ENCODE data around the gene KCNIP3. TPM values are rescaled to one million over a fixed set of nuclear protein-coding genes. Genes with fewer than 3 reads are reported as not detected.

Gene KCNIP3
- total and polyA plus RNA-seq, 9 of the 15 experiments (the other 6 are each of a cell fraction or from before 2014, with no cell fraction given), result 0.04 TPM; not detected in 8

GRCh38 chr2:95295376-95295775 lies 1.8 kb upstream of the KCNIP3 start:
- no peaks in the 10 kb centered on the region; a peak in 1 of 5 replicates for H3K4me1 ChIP-seq (replicated peaks in 1 of 2; ENCODE audit: control insufficient read depth in 2 of 2, insufficient read depth in 2 of 2, low read length in 2 of 2)
- H3K27ac ChIP-seq (ENCODE audit: extremely low read depth, low read depth, low read length), result no peak overlapping the region
- H3K9me1 ChIP-seq (ENCODE audit: control insufficient read depth, insufficient read depth, low read length), result no peaks in the 10 kb centered on the region
- intact Hi-C loops (cut with micrococcal nuclease), result no loop called here
- TF ChIP-seq HDGF (IDR thresholded peaks at IDR 0.05), result no peak
- CTCF ChIA-PET (ENCODE audit: low intra/inter-chr PET ratio), result no interaction called here
- H3K9ac ChIP-seq (ENCODE audit: insufficient read depth in 1 of 2, low read depth in 2 of 2, low read length in 2 of 2), result no peak overlapping the region
- H3K4me3 ChIP-seq, result no peak overlapping the region
- H3K27me3 ChIP-seq (ENCODE audit: control insufficient read depth in 2 of 2, insufficient read depth in 2 of 2, low read length in 2 of 2), result peaks cover 3 to 48% of the 10 kb centered on the region in 2 experiments; a peak in 3 of 5 replicates
- H4K20me1 ChIP-seq (replicated peaks; ENCODE audit: control insufficient read depth, insufficient read depth, low read length), result no peaks in the 10 kb centered on the region
- H3K4me2 ChIP-seq (ENCODE audit: insufficient read depth, low read length), result no peak overlapping the region
- POLR2A ChIA-PET, result no interaction called here
- in situ Hi-C loops (cut with MboI), result no loop called here
- 2% methylated on average over 6 of the region's 6 CpGs for WGBS (ENCODE audit: insufficient coverage, low coverage, missing lambda C conversion rate)
- FAIRE-seq (no peak), ATAC-seq (no peak), DNase-seq (ENCODE audit: extremely low read depth in 1 of 4, low spot score in 3 of 4) (no peak)
- H3K79me2 ChIP-seq (ENCODE audit: control insufficient read depth, insufficient read depth, low read length), result no peaks in the 10 kb centered on the region
- no TSS peak for BruUV-seq (replicated peaks)
- H3K36me3 ChIP-seq (ENCODE audit: control insufficient read depth, insufficient read depth, low read length), result no peaks in the 10 kb centered on the region
- H3K9me3 ChIP-seq (replicated peaks; ENCODE audit: control insufficient read depth, insufficient read depth, low read depth, low read length), result no peaks in the 10 kb centered on the region
- no peak overlapping the region for H2AFZ ChIP-seq (ENCODE audit: low read depth, low read length)

GRCh38 chr2:95296011-95296410 lies 1.1 kb upstream of the KCNIP3 start:
- no peaks in the 10 kb centered on the region; a peak in 1 of 5 replicates for H3K4me1 ChIP-seq (replicated peaks in 1 of 2; ENCODE audit: control insufficient read depth in 2 of 2, insufficient read depth in 2 of 2, low read length in 2 of 2)
- ATAC-seq (no peak), FAIRE-seq (no peak), DNase-seq (ENCODE audit: extremely low read depth in 1 of 4, low spot score in 3 of 4) (no peak)
- in situ Hi-C loops (cut with MboI), result no loop called here
- H3K9me3 ChIP-seq (replicated peaks; ENCODE audit: control insufficient read depth, insufficient read depth, low read depth, low read length), result no peaks in the 10 kb centered on the region
- H3K9me1 ChIP-seq (ENCODE audit: control insufficient read depth, insufficient read depth, low read length), result no peaks in the 10 kb centered on the region
- POLR2A ChIA-PET, result no interaction called here
- no peak overlapping the region for H3K27ac ChIP-seq (ENCODE audit: extremely low read depth, low read depth, low read length)
- no peak overlapping the region for H3K4me2 ChIP-seq (ENCODE audit: insufficient read depth, low read length)
- H4K20me1 ChIP-seq (replicated peaks; ENCODE audit: control insufficient read depth, insufficient read depth, low read length), result no peaks in the 10 kb centered on the region
- H3K9ac ChIP-seq (ENCODE audit: insufficient read depth in 1 of 2, low read depth in 2 of 2, low read length in 2 of 2), result no peak overlapping the region
- intact Hi-C loops (cut with micrococcal nuclease), result no loop called here
- CTCF ChIA-PET (ENCODE audit: low intra/inter-chr PET ratio), result no interaction called here
- BruUV-seq (replicated peaks), result no TSS peak
- peaks cover 3 to 54% of the 10 kb centered on the region in 2 experiments; a peak in 3 of 5 replicates for H3K27me3 ChIP-seq (ENCODE audit: control insufficient read depth in 2 of 2, insufficient read depth in 2 of 2, low read length in 2 of 2)
- no peak overlapping the region for H2AFZ ChIP-seq (ENCODE audit: low read depth, low read length)
- WGBS (ENCODE audit: insufficient coverage, low coverage, missing lambda C conversion rate), result 0% methylated on average over 5 of the region's 5 CpGs
- H3K4me3 ChIP-seq, result no peak overlapping the region
- H3K36me3 ChIP-seq (ENCODE audit: control insufficient read depth, insufficient read depth, low read length), result no peaks in the 10 kb centered on the region
- H3K79me2 ChIP-seq (ENCODE audit: control insufficient read depth, insufficient read depth, low read length), result no peaks in the 10 kb centered on the region
- no peak for TF ChIP-seq CBX1 (IDR thresholded peaks at IDR 0.05; ENCODE audit: low read depth)
- TF ChIP-seq, protein P1, sequence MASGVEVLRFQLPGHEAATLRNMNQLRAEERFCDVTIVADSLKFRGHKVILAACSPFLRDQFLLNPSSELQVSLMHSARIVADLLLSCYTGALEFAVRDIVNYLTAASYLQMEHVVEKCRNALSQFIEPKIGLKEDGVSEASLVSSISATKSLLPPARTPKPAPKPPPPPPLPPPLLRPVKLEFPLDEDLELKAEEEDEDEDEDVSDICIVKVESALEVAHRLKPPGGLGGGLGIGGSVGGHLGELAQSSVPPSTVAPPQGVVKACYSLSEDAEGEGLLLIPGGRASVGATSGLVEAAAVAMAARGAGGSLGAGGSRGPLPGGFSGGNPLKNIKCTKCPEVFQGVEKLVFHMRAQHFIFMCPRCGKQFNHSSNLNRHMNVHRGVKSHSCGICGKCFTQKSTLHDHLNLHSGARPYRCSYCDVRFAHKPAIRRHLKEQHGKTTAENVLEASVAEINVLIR (CRISPR knock-in tag; IDR thresholded peaks at IDR 0.05), result no peak
- no peak for TF ChIP-seq NCOA4 (IDR thresholded peaks at IDR 0.05; ENCODE audit: partially characterized antibody)
- TF ChIP-seq ZNF639 (CRISPR knock-in tag; conservative IDR thresholded peaks at IDR 0.05 in 1 of 2, IDR thresholded peaks at IDR 0.05 in 1 of 2), result no peak
- no peak for TF ChIP-seq CEBPG (CRISPR knock-in tag; IDR thresholded peaks at IDR 0.05)
- TF ChIP-seq CEBPG (tag; conservative IDR thresholded peaks at IDR 0.05 in 1 of 2, IDR thresholded peaks at IDR 0.05 in 1 of 2), result no peak
- TF ChIP-seq, protein P2, sequence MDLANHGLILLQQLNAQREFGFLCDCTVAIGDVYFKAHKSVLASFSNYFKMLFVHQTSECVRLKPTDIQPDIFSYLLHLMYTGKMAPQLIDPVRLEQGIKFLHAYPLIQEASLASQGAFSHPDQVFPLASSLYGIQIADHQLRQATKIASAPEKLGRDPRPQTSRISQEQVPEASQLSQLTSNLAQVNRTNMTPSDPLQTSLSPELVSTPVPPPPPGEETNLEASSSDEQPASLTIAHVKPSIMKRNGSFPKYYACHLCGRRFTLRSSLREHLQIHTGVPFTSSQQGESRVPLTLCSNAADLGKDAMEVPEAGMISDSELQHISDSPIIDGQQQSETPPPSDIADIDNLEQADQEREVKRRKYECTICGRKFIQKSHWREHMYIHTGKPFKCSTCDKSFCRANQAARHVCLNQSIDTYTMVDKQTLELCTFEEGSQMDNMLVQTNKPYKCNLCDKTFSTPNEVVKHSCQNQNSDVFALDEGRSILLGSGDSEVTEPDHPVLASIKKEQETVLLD (IDR thresholded peaks at IDR 0.05), result no peak

Measured in K562 (cell line).